Stimulated activated CD8-positive, alpha-beta memory T cell treated with anti-CD3 and anti-CD28 coated beads, Interleukin-7, amount 100 ng/mL, for 4 hours (primary cell): ENCODE measurements around the gene ATP8B4.
"Not testable (repeated sequence)": the region's sequence is repeated elsewhere in the genome, so short reads cannot be mapped to it uniquely, and the experiment has no call there.

Source experiments
- DNase-seq, 2 donors: peaks; one replicate each; pipeline ENCODE4 v3.0.0-alpha.2; 2020; ENCODE audit warnings: low read depth in 2 of 2

Gene ATP8B4

GRCh38 chr15:50017522-50017921, 101.5 kb downstream of the ATP8B4 start:
- DNase-seq, result no peak

GRCh38 chr15:50016951-50017350, 102.1 kb downstream of the ATP8B4 start:
- DNase-seq, result no peak

GRCh38 chr15:50012790-50013189, 106.2 kb downstream of the ATP8B4 start:
- DNase-seq, result no peak

- DNase-seq, result no peak
These were observed 109.4 kb downstream of the ATP8B4 start for GRCh38 chr15:50009634-50010033.

- peak; percentile 19 to 42 for DNase-seq
These were observed 115.2 kb downstream of the ATP8B4 start for GRCh38 chr15:50003786-50004334.

GRCh38 chr15:49991587-49991986, 127.4 kb downstream of the ATP8B4 start:
- DNase-seq, result no peak

GRCh38 chr15:49990835-49991545, 128.0 kb downstream of the ATP8B4 start:
- DNase-seq, result no peak

- no peak for DNase-seq
These were observed 129.5 kb downstream of the ATP8B4 start for GRCh38 chr15:49989498-49989897.

GRCh38 chr15:49988766-49989165, 130.3 kb downstream of the ATP8B4 start:
- no peak for DNase-seq

- DNase-seq, result no peak
These were observed 131.1 kb downstream of the ATP8B4 start for GRCh38 chr15:49987896-49988295.

GRCh38 chr15:49987198-49987785, 131.7 kb downstream of the ATP8B4 start:
- DNase-seq, result no peak

- DNase-seq, result no peak
These were observed 132.7 kb downstream of the ATP8B4 start for GRCh38 chr15:49986326-49986725.

- DNase-seq, result no peak
These were observed 133.6 kb downstream of the ATP8B4 start for GRCh38 chr15:49985463-49985862.

GRCh38 chr15:49984436-49984835, 134.6 kb downstream of the ATP8B4 start:
- DNase-seq, result no peak

GRCh38 chr15:49982584-49982983, 136.4 kb downstream of the ATP8B4 start:
- DNase-seq, result no peak

GRCh38 chr15:49979705-49980382, 139.2 kb downstream of the ATP8B4 start:
- no peak for DNase-seq

GRCh38 chr15:49978121-49978520, 140.9 kb downstream of the ATP8B4 start:
- DNase-seq, result no peak

- DNase-seq, result no peak
These were observed 141.7 kb downstream of the ATP8B4 start for GRCh38 chr15:49977306-49977705.

GRCh38 chr15:49964551-49964950, 154.5 kb downstream of the ATP8B4 start:
- DNase-seq, result no peak

GRCh38 chr15:49964061-49964460, 155.0 kb downstream of the ATP8B4 start:
- no peak for DNase-seq

GRCh38 chr15:49963033-49963772, 155.8 kb downstream of the ATP8B4 start:
- DNase-seq, result not testable (repeated sequence)

- DNase-seq, result no peak
These were observed 156.9 kb downstream of the ATP8B4 start for GRCh38 chr15:49962044-49962602.
